NT2/D1 (cell line): ENCODE results near the gene OR2T35.
"Not testable (repeated sequence)": the region's sequence is repeated elsewhere in the genome, so short reads cannot be mapped to it uniquely, and the experiment has no call there.

ENCODE experiments used
- DNase-seq: peaks from one replicate; pipeline ENCODE4 v3.0.0-alpha.2; 2011; ENCODE audit warnings: low read depth, low spot score
- H3K27me3 ChIP-seq: 2 replicates; pipeline ENCODE4 v1.6.0; 2011; ENCODE audit warnings: mild to moderate bottlenecking; ENCODE audit not compliant: insufficient read length, insufficient read depth
- H3K36me3 ChIP-seq: 2 replicates; pipeline ENCODE4 v1.6.1; 2011; ENCODE audit warnings: mild to moderate bottlenecking, low read length, mixed read lengths; ENCODE audit not compliant: insufficient read depth, insufficient read length
- H3K4me1 ChIP-seq: 2 replicates; pipeline ENCODE4 v1.5.1; 2011; ENCODE audit not compliant: insufficient read depth, insufficient read length
- H3K4me3 ChIP-seq: 2 replicates; pipeline ENCODE4 v1.5.1; 2011; ENCODE audit warnings: low read depth; ENCODE audit not compliant: insufficient read length
- H3K9ac ChIP-seq: 2 replicates; pipeline ENCODE4 v1.6.0; 2011; ENCODE audit warnings: low read depth; ENCODE audit not compliant: insufficient read length
- H3K9me3 ChIP-seq: 2 replicates; pipeline ENCODE4 v1.5.1; 2011; ENCODE audit warnings: mild to moderate bottlenecking, low read length; ENCODE audit not compliant: insufficient read depth
- YY1 ChIP-seq: IDR thresholded peaks from 2 replicates; pipeline ENCODE4 v1.6.1; 2011; ENCODE audit not compliant: insufficient read length, insufficient read depth
- ZNF274 ChIP-seq: IDR thresholded peaks from 2 replicates; pipeline ENCODE4 v1.6.1; 2011; ENCODE audit warnings: mild to moderate bottlenecking, low read depth, low read length

Gene OR2T35

GRCh38 chr1:248648770-248649536 is 3.9 kb upstream of the OR2T35 start:
- not testable (repeated sequence) for H3K36me3 ChIP-seq, DNase-seq, H3K4me3 ChIP-seq, H3K9ac ChIP-seq, H3K27me3 ChIP-seq, H3K4me1 ChIP-seq, H3K9me3 ChIP-seq

GRCh38 chr1:248642971-248643651 is 2.0 kb downstream of the OR2T35 start:
- not testable (repeated sequence) for DNase-seq, H3K9me3 ChIP-seq, H3K4me3 ChIP-seq, H3K27me3 ChIP-seq, H3K36me3 ChIP-seq, H3K9ac ChIP-seq, H3K4me1 ChIP-seq

- not testable (repeated sequence) for H3K27me3 ChIP-seq, DNase-seq, H3K9me3 ChIP-seq, H3K36me3 ChIP-seq, H3K4me1 ChIP-seq, H3K4me3 ChIP-seq, H3K9ac ChIP-seq
Observed at GRCh38 chr1:248641583-248641982, 3.5 kb downstream of the OR2T35 start.

- not testable (repeated sequence) for H3K36me3 ChIP-seq, H3K9ac ChIP-seq, DNase-seq, H3K4me3 ChIP-seq, H3K27me3 ChIP-seq, H3K4me1 ChIP-seq, H3K9me3 ChIP-seq
Observed at GRCh38 chr1:248640906-248641305, 4.2 kb downstream of the OR2T35 start.

GRCh38 chr1:248639652-248640051 is 5.4 kb downstream of the OR2T35 start:
- not testable (repeated sequence) for H3K9ac ChIP-seq, H3K36me3 ChIP-seq, H3K27me3 ChIP-seq, DNase-seq, H3K4me3 ChIP-seq, H3K4me1 ChIP-seq, H3K9me3 ChIP-seq

- H3K4me3 ChIP-seq, H3K27me3 ChIP-seq, H3K36me3 ChIP-seq, H3K9ac ChIP-seq, DNase-seq, H3K4me1 ChIP-seq, H3K9me3 ChIP-seq: not testable (repeated sequence)
Observed at GRCh38 chr1:248636612-248637011, 8.5 kb downstream of the OR2T35 start.

- not testable (repeated sequence) for H3K4me3 ChIP-seq, H3K4me1 ChIP-seq, DNase-seq, H3K9me3 ChIP-seq, H3K9ac ChIP-seq, H3K36me3 ChIP-seq, H3K27me3 ChIP-seq
Observed at GRCh38 chr1:248634991-248635390, 10.1 kb downstream of the OR2T35 start, which contains the start of gene OR2T11. Gene OR2T11 (minus strand): TSS chr1:248635091. CDS start chr1:248627128, 7,963 bp downstream.

GRCh38 chr1:248631354-248632008 is 13.6 kb downstream of the OR2T35 start:
- H3K9me3 ChIP-seq, result no peaks in the 10 kb centered on the region
- H3K9ac ChIP-seq, result no peak overlapping the region
- TF ChIP-seq ZNF274 (no peak), YY1 (no peak)
- no peak for DNase-seq
- no peak overlapping the region for H3K4me3 ChIP-seq
- no peaks in the 10 kb centered on the region for H3K27me3 ChIP-seq
- no peaks in the 10 kb centered on the region for H3K4me1 ChIP-seq
- H3K36me3 ChIP-seq, result no peaks in the 10 kb centered on the region
